ENCODE results near the gene SSR1. TPM values are rescaled to one million over a fixed set of nuclear protein-coding genes. Genes with fewer than 3 reads are reported as not detected.

The SSR1 gene
- total RNA-seq, 1 experiment from 2014 or later: 115 TPM

DNA sequence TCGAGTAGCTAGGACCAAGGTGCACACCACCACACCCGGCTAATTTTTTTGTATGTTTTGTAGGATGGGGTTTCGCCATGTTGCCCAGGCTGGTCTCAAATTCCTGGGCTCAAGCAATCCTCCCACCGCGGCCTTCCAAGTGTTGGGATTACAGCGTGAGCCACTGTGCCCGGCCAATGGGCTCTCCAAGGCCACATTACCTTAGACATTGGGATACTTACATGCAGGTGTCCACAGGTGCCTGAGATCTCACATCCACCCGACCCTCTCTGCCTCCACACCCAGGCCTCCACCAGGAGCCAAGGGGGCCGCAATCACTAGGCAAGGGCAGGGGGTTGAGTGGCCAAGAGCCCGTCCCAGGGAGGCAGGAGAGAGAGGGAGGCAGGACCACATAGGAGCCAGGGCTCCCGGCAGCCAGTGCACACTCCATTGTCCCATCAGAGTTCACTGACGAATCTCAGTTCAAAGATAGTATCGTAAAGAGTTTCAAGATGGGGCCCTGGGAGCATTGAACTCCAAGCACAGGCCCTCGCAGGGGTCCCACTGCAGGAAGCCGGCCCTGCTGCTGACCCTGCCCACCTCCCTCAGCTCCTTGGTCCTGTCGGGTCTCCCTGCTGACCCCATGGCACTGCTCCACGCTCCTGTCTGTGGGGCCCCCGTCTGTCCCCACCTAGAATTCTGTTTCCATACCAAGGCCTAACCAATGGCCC, 55.3 kb downstream of the SSR1 start:
- no peak for TF ChIP-seq CTCF (IDR thresholded peaks at IDR 0.05; ENCODE audit: unreplicated experiment)
- H3K4me1 Mint-ChIP-seq (ENCODE audit: low read depth, unreplicated experiment): peaks cover 10% of the 10 kb centered on the region
- H3K27ac Mint-ChIP-seq (ENCODE audit: unreplicated experiment): no peak overlapping the region
- peaks cover 16% of the 10 kb centered on the region for H3K36me3 Mint-ChIP-seq (ENCODE audit: insufficient read depth, unreplicated experiment)
- CTCF ChIA-PET: no interaction called here
- H3K27me3 Mint-ChIP-seq (ENCODE audit: unreplicated experiment): no peaks in the 10 kb centered on the region
- intact Hi-C loops (cut with micrococcal nuclease; ENCODE audit: unreplicated experiment): no loop called here
- DNase-seq: no peak
- H3K9me3 Mint-ChIP-seq (ENCODE audit: low read depth, unreplicated experiment): no peaks in the 10 kb centered on the region
- BruUV-seq (replicated peaks): no TSS peak
- no peak overlapping the region for H3K4me3 Mint-ChIP-seq (ENCODE audit: low read depth, unreplicated experiment)

DNA sequence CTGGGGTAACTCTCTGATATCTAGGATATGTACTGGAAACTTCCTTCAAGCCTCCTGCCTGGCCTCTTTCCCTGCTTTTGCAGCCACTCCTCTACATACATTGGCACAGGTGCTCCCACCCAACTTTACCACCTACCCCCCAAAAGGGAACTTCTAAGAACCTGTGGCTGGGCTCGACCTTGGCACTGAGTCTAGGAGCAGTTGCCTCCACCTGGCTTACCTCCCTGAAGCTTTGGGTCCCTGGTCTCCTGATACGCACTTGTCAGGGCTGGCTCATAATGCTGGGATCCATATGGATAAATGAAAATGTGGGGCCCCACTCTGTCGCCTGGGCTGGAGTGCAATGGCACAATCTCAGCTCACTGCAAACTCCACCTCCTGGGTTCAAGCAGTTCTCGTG, 56.2 kb downstream of the SSR1 start:
- DNase-seq: no peak
- no peak overlapping the region for H3K4me3 Mint-ChIP-seq (ENCODE audit: low read depth, unreplicated experiment)
- CTCF ChIA-PET: no interaction called here
- intact Hi-C loops (cut with micrococcal nuclease; ENCODE audit: unreplicated experiment): no loop called here
- H3K36me3 Mint-ChIP-seq (ENCODE audit: insufficient read depth, unreplicated experiment): peaks cover 12% of the 10 kb centered on the region
- no peak overlapping the region for H3K27ac Mint-ChIP-seq (ENCODE audit: unreplicated experiment)
- no peak for TF ChIP-seq CTCF (IDR thresholded peaks at IDR 0.05; ENCODE audit: unreplicated experiment)
- no TSS peak for BruUV-seq (replicated peaks)
- H3K27me3 Mint-ChIP-seq (ENCODE audit: unreplicated experiment): no peaks in the 10 kb centered on the region
- no peaks in the 10 kb centered on the region for H3K9me3 Mint-ChIP-seq (ENCODE audit: low read depth, unreplicated experiment)
- H3K4me1 Mint-ChIP-seq (ENCODE audit: low read depth, unreplicated experiment): peaks cover 10% of the 10 kb centered on the region

GRCh38 chr6:7255918-7256317, 57.1 kb downstream of the SSR1 start:
- Mint-ChIP-seq H3K36me3 (ENCODE audit: insufficient read depth, unreplicated experiment) (peaks cover 8% of the 10 kb centered on the region), H3K27ac (ENCODE audit: unreplicated experiment) (no peak overlapping the region), H3K4me1 (ENCODE audit: low read depth, unreplicated experiment) (peaks cover 8% of the 10 kb centered on the region), H3K4me3 (ENCODE audit: low read depth, unreplicated experiment) (no peak overlapping the region), H3K27me3 (ENCODE audit: unreplicated experiment) (no peaks in the 10 kb centered on the region), H3K9me3 (ENCODE audit: low read depth, unreplicated experiment) (no peaks in the 10 kb centered on the region)
- intact Hi-C loops (cut with micrococcal nuclease; ENCODE audit: unreplicated experiment): no loop called here
- no TSS peak for BruUV-seq (replicated peaks)
- CTCF ChIA-PET: interaction anchor here (0.6 kb wide), 1 partner anchor 195 kb away, joined by 3 read pairs; no protein-coding TSS in a partner anchor
- TF ChIP-seq CTCF (IDR thresholded peaks at IDR 0.05; ENCODE audit: unreplicated experiment): no peak
- no peak for DNase-seq

DNA sequence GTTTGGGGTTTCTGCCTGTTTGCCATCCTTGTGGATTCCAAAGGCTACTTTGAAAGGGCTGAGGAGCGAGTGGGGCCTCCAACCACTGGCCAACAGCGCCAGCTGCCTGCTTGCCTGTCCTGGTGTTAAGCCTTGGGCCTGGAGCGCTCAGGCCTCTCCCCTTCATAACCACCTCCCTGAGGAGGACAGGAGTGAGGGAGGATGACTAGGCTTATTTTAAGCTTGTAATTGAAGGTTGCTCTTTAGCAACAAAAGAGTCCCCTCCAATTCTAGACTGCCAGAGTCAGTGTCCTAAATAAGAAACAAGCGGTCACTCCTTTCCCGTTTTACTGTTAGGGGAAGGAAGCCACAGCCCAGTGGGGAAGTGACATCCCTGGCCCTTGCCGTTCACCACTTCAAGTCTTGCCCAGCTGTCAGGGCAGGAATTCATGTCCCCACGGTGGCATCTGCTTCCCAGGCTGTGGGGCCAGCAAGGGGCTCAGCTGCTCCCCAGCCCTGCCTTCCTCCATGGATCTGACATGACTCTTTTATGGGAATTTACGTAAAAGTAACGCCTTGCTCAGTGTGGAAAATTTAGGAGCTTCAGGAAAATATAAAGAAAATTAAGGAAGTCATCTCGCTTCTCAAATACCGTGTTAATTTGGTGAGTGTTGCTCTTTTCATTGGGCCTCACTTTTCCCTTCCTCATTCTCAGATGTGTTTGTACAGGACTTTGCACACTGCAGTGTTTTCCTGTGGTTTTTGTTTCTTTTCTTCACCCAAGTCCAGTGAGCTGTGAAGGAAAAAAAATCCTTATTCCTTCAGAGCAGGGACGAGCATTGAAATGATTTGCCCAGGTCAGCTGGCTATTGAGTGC, 57.8 kb downstream of the SSR1 start:
- Mint-ChIP-seq H3K9me3 (ENCODE audit: low read depth, unreplicated experiment) (no peaks in the 10 kb centered on the region), H3K27me3 (ENCODE audit: unreplicated experiment) (no peaks in the 10 kb centered on the region), H3K36me3 (ENCODE audit: insufficient read depth, unreplicated experiment) (peaks cover 5% of the 10 kb centered on the region), H3K27ac (ENCODE audit: unreplicated experiment) (no peak overlapping the region), H3K4me1 (ENCODE audit: low read depth, unreplicated experiment) (peaks cover 1% of the 10 kb centered on the region), H3K4me3 (ENCODE audit: low read depth, unreplicated experiment) (no peak overlapping the region)
- intact Hi-C loops (cut with micrococcal nuclease; ENCODE audit: unreplicated experiment): no loop called here
- no peak for TF ChIP-seq CTCF (IDR thresholded peaks at IDR 0.05; ENCODE audit: unreplicated experiment)
- no peak for DNase-seq
- no TSS peak for BruUV-seq (replicated peaks)
- CTCF ChIA-PET: interaction anchor here (0.6 kb wide), 1 partner anchor 194 kb away, joined by 3 read pairs; no protein-coding TSS in a partner anchor

Data from Calu3 (cell line).